MM.1S (cell line): ENCODE results near the gene AKR1E2.

Experiments used
- CTCF ChIP-seq: fragments of 300-600 bp; sonication (generic); IDR thresholded peaks from 2 replicates; pipeline ENCODE4 v1.5.1; 2016; ENCODE audit warnings: antibody characterized with exemption, low read length, mixed read lengths
- EZH2phosphoT487 ChIP-seq: fragments of 300-600 bp; sonication (generic); IDR thresholded peaks from 2 replicates; pipeline ENCODE4 v1.6.1; 2018; ENCODE audit warnings: antibody characterized with exemption, low read length

DNA sequence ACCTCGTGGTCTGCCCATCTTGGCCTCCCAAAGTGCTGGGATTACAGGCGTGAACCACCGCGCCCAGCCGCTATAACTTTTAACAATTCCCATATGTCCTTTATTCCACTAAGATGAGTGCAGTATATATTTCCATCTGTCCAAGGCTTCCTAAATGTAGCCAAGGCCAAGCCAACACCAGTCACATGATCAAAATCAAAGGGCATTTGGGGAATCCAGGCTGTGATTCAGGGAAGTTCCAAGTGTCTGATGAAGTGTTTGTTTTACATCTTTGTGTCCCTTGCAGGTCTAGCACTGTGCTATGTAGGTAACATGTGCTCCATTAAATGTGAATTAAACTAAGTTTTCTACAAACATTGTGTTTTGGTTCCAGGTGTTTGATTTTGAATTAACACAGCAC is 20.8 kb downstream of the AKR1E2 start:
- TF ChIP-seq CTCF, result no peak
- no peak for TF ChIP-seq EZH2phosphoT487
